GM12878 (cell line): ENCODE measurements around the gene EFHD2. TPM values are rescaled to one million over a fixed set of nuclear protein-coding genes. Genes with fewer than 3 reads are reported as not detected.

Source experiments
- ATAC-seq: fragments of 200-7000 bp; cut with Tn5 transposase; 3 replicates; pipeline ENCODE4 v1.9.1; 2020; ENCODE audit warnings: mild to moderate bottlenecking, moderate library complexity
- BruUV-seq: library from RNA; stranded (reverse); fragments of 400-500 nt; replicated peaks from 2 replicates; lab custom pipeline; 2021; lab: Mats Ljungman, UMichigan
- CTCF ChIA-PET: fragments of 300-600 bp; sonication (Branson Sonifier 250); formaldehyde crosslinking; extraction: SDS; loops from one replicate; lab custom pipeline; 2021; ENCODE audit warnings: inconsistent platforms; lab: Yijun Ruan, JAX
- POLR2A ChIA-PET: fragments of 350-600 bp; formaldehyde crosslinking; extraction: SDS; loops from one replicate; lab custom pipeline; 2021; ENCODE audit warnings: inconsistent platforms; lab: Charles Lee
- RAD21 ChIA-PET: fragments of 300-600 bp; sonication (Branson Sonifier 250); formaldehyde crosslinking; loops from one replicate; lab custom pipeline; 2023; ENCODE audit warnings: antibody characterized with exemption; ENCODE audit not compliant: unreplicated experiment; lab: Charles Lee
- SMC1A ChIA-PET: fragments of 300-600 bp; sonication (Branson Sonifier 250); formaldehyde crosslinking; loops from one replicate; lab custom pipeline; 2023; ENCODE audit not compliant: unreplicated experiment, uncharacterized antibody; lab: Charles Lee
- DNase-seq: peaks from one replicate; pipeline ENCODE4 v3.0.0-alpha.2; 2011; ENCODE audit warnings: low read depth, low spot score
- FAIRE-seq: peaks from 3 replicates; lab custom pipeline; 2011; peaks lifted over from hg19 to GRCh38; lab: Jason Lieb, UNC
- H2AFZ ChIP-seq: 2 replicates; pipeline ENCODE4 v1.6.0; 2011; ENCODE audit warnings: low read depth, low read length, control low read depth; ENCODE audit not compliant: control insufficient read depth
- H3K27ac ChIP-seq: 2 replicates; pipeline ENCODE4 v1.5.1; 2011; ENCODE audit warnings: control low read depth; ENCODE audit not compliant: control insufficient read depth, insufficient read depth
- H3K27me3 ChIP-seq, 2 experiments: replicated peaks in 1 of 2; 2 replicates each; pipeline versions ENCODE4 v1.6.0 to v1.6.1; 2011; ENCODE audit warnings: low read length in 1 of 2; ENCODE audit not compliant: control insufficient read depth in 2 of 2, insufficient read depth in 2 of 2
- H3K36me3 ChIP-seq, 2 experiments: 2 replicates each; pipeline ENCODE4 v1.5.1; 2011; ENCODE audit warnings: low read length in 1 of 2; ENCODE audit not compliant: control insufficient read depth in 2 of 2, insufficient read depth in 2 of 2
- H3K4me1 ChIP-seq: 2 replicates; pipeline ENCODE4 v1.6.1; 2011; ENCODE audit warnings: mild to moderate bottlenecking, low read length, moderate library complexity, mixed read lengths; ENCODE audit not compliant: control insufficient read depth, insufficient read depth
- H3K4me2 ChIP-seq: 2 replicates; pipeline ENCODE4 v1.6.0; 2011; ENCODE audit warnings: control low read depth; ENCODE audit not compliant: control insufficient read depth, insufficient read depth
- H3K4me3 ChIP-seq: fragments of 200-600 bp; sonication (generic); 2 replicates; pipeline ENCODE4 v1.5.1; 2016
- H3K79me2 ChIP-seq: 2 replicates; pipeline ENCODE4 v1.6.0; 2011; ENCODE audit warnings: low read length; ENCODE audit not compliant: control insufficient read depth, insufficient read depth
- H3K9ac ChIP-seq: 2 replicates; pipeline ENCODE4 v1.8.0; 2011; ENCODE audit warnings: low read length, control low read depth, mixed read lengths; ENCODE audit not compliant: control insufficient read depth, insufficient read depth
- H3K9me3 ChIP-seq: replicated peaks from 3 replicates; pipeline ENCODE4 v1.5.1; 2011; ENCODE audit warnings: mild to moderate bottlenecking, low read length; ENCODE audit not compliant: control insufficient read depth, insufficient read depth
- H4K20me1 ChIP-seq: 2 replicates; pipeline ENCODE4 v1.6.0; 2011; ENCODE audit not compliant: control insufficient read depth, insufficient read depth
- E2F8 ChIP-seq: fragments of 450-650 bp; IDR thresholded peaks from 2 replicates; pipeline ENCODE4 v1.6.1; 2018; ENCODE audit warnings: mild to moderate bottlenecking, low read depth, moderate library complexity; ENCODE audit not compliant: partially characterized antibody
- E4F1 ChIP-seq: fragments of 450-650 bp; IDR thresholded peaks from 2 replicates; pipeline ENCODE4 v1.6.1; 2018; ENCODE audit warnings: borderline replicate concordance, mild to moderate bottlenecking; ENCODE audit not compliant: partially characterized antibody
- HCFC1 ChIP-seq: fragments of 150-350 bp; IDR thresholded peaks from 2 replicates; pipeline ENCODE4 v1.6.1; 2014; ENCODE audit warnings: low read length
- HDAC2 ChIP-seq: fragments of 200-600 bp; sonication (generic); IDR thresholded peaks from 2 replicates; pipeline ENCODE4 v1.6.1; 2017
- HDAC6 ChIP-seq: fragments of 200-600 bp; sonication (generic); IDR thresholded peaks from one replicate; pipeline ENCODE4 v1.8.0; 2017; ENCODE audit warnings: antibody characterized with exemption; ENCODE audit not compliant: unreplicated experiment
- NFIC ChIP-seq: IDR thresholded peaks from 2 replicates; pipeline ENCODE4 v1.6.1; 2012; ENCODE audit warnings: low read depth, mild to moderate bottlenecking, inconsistent platforms, low read length, moderate library complexity
- SREBF1 ChIP-seq: IDR thresholded peaks from 2 replicates; pipeline ENCODE4 v1.6.1; 2012; ENCODE audit warnings: mild to moderate bottlenecking, low read length
- STAT3 ChIP-seq: IDR thresholded peaks from 2 replicates; pipeline ENCODE4 v1.6.1; 2011; ENCODE audit warnings: low read depth, low read length, improper control_type of control experiment
- TAF1 ChIP-seq: IDR thresholded peaks from 2 replicates; pipeline ENCODE4 v1.6.1; 2011; ENCODE audit warnings: mild to moderate bottlenecking, low read depth, low read length, borderline replicate concordance
- TBL1XR1 ChIP-seq: IDR thresholded peaks from 2 replicates; pipeline ENCODE4 v1.6.1; 2012; ENCODE audit warnings: low read depth, low read length, improper control_type of control experiment
- YY1 ChIP-seq: IDR thresholded peaks from 2 replicates; pipeline ENCODE4 v1.6.1; 2011; ENCODE audit warnings: low read depth, mild to moderate bottlenecking, low read length
- ZBTB11 ChIP-seq: fragments of 450-650 bp; formaldehyde crosslinking; IDR thresholded peaks from 2 replicates; pipeline ENCODE4 v1.5.0; 2022; ENCODE audit warnings: mild to moderate bottlenecking, missing genetic modification characterization
- ZNF207 ChIP-seq: fragments of 450-650 bp; IDR thresholded peaks from 2 replicates; pipeline ENCODE4 v1.6.1; 2014; ENCODE audit warnings: antibody characterized with exemption, mild to moderate bottlenecking, borderline replicate concordance
- ZNF384 ChIP-seq: IDR thresholded peaks from 2 replicates; pipeline ENCODE4 v1.6.1; 2012; ENCODE audit warnings: low read depth, mild to moderate bottlenecking, low read length, improper control_type of control experiment, borderline replicate concordance
- WGBS: methylation state at CpG from one replicate; pipeline ENCODE4 v1.1.6; 2016; ENCODE audit warnings: low lambda C conversion rate; ENCODE audit not compliant: insufficient replicate concordance, insufficient coverage; ENCODE audit errors: missing lambda C conversion rate; 5-methylcytosine and 5-hydroxymethylcytosine counted together
- in situ Hi-C: fragments of 300-500 bp; cut with MboI; formaldehyde crosslinking; loops from 9 replicates; pipeline ENCODE4 v1.14.3; 2018; ENCODE audit warnings: mixed read lengths
- intact Hi-C: fragments of 100-400 bp; cut with micrococcal nuclease; formaldehyde crosslinking; loops from one replicate; pipeline ENCODE4 v1.14.2; 2022; ENCODE audit not compliant: unreplicated experiment
- polyA plus RNA-seq, 11 experiments: library from polyadenylated mRNA; depleted of rRNA in 4 of 11; unstranded in 6 of 11; stranded (reverse) in 5 of 11; fragments of >200 nt; fragmentation: Nextera tagmentation in 4 of 11; fragmentation: Illumina TruSeq in 1 of 11; extraction: Ambion mirVana in 4 of 11; extraction: Trizol in 1 of 11; gene quantifications; 1 replicate in 1 of 11; 2 replicates in 10 of 11; pipeline versions ENCODE4 v1.2.1 to v1.2.3, GENCODE V29; 2011 to 2016; ENCODE audit warnings: inconsistent platforms in 2 of 11, missing spikeins in 2 of 11, low read depth in 1 of 11
- total RNA-seq, 4 experiments: library from RNA; depleted of rRNA in 3 of 4; stranded (reverse); fragments of >200 nt in 3 of 4; fragmentation: Illumina TruSeq in 1 of 4; extraction: Trizol in 1 of 4; gene quantifications; 2 replicates each; pipeline versions ENCODE4 v1.2.1 to v1.2.3, GENCODE V29; 2013 to 2021
- TF ChIP-seq, protein P1 (sequence below): fragments of 450-650 bp; conservative IDR thresholded peaks from 2 replicates; pipeline ENCODE4 v1.6.1; 2017; ENCODE audit warnings: mild to moderate bottlenecking, moderate library complexity

EFHD2 gene
- total and polyA plus RNA-seq, 10 of the 15 experiments (the other 5 are each of a cell fraction or from before 2014, with no cell fraction given): 4.0 to 114 (median 66.1) TPM

GRCh38 chr1:15453734-15454133 lies 44.0 kb downstream of the EFHD2 start:
- Histone ChIP-seq H3K79me2 (no peaks in the 10 kb centered on the region), H3K4me3 (no peak overlapping the region), H3K9ac (no peak overlapping the region), H3K4me2 (no peak overlapping the region), H3K9me3 (no peaks in the 10 kb centered on the region; the same call in 2 of the 3 replicates), H3K4me1 (peaks cover 4% of the 10 kb centered on the region), H3K27me3 (no peaks in the 10 kb centered on the region), H3K27ac (no peak overlapping the region), H2AFZ (no peak overlapping the region), H4K20me1 (no peaks in the 10 kb centered on the region), H3K36me3 (no peaks in the 10 kb centered on the region)
- DNase-seq (no peak), FAIRE-seq (no peak), ATAC-seq (no peak)
- no TSS peak for BruUV-seq
- CTCF ChIA-PET: no interaction called here
- TF ChIP-seq TBL1XR1 (no peak), YY1 (no peak), NFIC (no peak), SREBF1 (no peak), HDAC6 (no peak), STAT3 (no peak), ZNF384 (no peak), HCFC1 (no peak), HDAC2 (no peak), ZNF207 (no peak), E4F1 (no peak), TAF1 (no peak), ZBTB11 (no peak), E2F8 (no peak)
- TF ChIP-seq, protein P1, sequence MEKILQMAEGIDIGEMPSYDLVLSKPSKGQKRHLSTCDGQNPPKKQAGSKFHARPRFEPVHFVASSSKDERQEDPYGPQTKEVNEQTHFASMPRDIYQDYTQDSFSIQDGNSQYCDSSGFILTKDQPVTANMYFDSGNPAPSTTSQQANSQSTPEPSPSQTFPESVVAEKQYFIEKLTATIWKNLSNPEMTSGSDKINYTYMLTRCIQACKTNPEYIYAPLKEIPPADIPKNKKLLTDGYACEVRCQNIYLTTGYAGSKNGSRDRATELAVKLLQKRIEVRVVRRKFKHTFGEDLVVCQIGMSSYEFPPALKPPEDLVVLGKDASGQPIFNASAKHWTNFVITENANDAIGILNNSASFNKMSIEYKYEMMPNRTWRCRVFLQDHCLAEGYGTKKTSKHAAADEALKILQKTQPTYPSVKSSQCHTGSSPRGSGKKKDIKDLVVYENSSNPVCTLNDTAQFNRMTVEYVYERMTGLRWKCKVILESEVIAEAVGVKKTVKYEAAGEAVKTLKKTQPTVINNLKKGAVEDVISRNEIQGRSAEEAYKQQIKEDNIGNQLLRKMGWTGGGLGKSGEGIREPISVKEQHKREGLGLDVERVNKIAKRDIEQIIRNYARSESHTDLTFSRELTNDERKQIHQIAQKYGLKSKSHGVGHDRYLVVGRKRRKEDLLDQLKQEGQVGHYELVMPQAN: no peak
- in situ Hi-C loops (no loop called here), intact Hi-C loops (no loop called here)
- POLR2A ChIA-PET: no interaction called here
- RAD21 ChIA-PET: no interaction called here
- WGBS: 24% methylated on average over 11 of the region's 11 CpGs
- SMC1A ChIA-PET: no interaction called here
